Left kidney (tissue), 2 donors: ENCODE data around the gene PDC. TPM values are rescaled to one million over a fixed set of nuclear protein-coding genes. Genes with fewer than 3 reads are reported as not detected.
"Not testable (repeated sequence)": the region's sequence is repeated elsewhere in the genome, so short reads cannot be mapped to it uniquely, and the experiment has no call there.

Experiments
- DNase-seq: peaks from one replicate; pipeline ENCODE4 v3.0.0-alpha.2; 2013
- polyA plus RNA-seq: library from polyadenylated mRNA; unstranded; fragments of 120-200 nt; gene quantifications from one replicate; pipeline ENCODE4 v1.2.1, GENCODE V29; 2013; ENCODE audit not compliant: insufficient read length

Gene PDC
- polyA plus RNA-seq, 1 donor: 0.35 TPM

DNA sequence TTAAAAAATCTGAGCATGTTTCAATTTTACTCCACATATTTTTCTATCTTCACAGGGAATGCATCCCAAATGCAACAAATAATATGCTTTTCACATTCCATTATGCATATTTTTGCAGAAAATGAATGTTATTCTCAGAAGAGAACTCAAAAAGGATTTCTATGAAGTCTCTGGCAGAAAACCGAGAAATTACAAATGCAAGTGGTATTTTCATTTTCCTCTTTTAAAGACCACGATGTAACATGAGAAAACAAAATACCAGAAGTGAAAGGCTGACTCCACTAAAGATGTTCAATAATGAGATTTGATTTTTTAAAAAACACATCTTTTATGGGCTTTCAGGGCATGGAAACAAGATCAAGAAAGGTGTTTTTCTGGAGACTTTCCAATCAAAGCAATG, 5.0 kb upstream of the PDC start:
- DNase-seq: no peak

DNA sequence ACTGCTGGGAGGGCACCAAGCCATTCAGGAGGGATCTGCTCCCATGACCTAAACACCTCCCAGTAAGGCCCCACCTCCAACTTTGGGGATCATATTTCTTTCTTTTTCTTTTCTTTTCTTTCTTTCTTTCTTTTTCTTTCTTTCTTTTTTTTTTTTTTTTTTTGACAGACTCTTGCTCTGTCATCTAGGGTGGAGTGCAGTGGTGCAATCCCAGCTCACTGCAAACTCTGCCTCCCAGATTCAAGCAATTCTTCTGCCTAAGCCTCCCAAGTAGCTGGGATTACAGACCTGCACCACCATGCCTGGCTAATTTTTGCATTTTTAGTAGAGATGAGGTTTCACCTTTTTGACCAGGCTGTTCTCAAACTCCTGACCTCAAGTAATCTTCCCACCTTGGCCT, 4.6 kb upstream of the PDC start:
- DNase-seq: not testable (repeated sequence)

DNA sequence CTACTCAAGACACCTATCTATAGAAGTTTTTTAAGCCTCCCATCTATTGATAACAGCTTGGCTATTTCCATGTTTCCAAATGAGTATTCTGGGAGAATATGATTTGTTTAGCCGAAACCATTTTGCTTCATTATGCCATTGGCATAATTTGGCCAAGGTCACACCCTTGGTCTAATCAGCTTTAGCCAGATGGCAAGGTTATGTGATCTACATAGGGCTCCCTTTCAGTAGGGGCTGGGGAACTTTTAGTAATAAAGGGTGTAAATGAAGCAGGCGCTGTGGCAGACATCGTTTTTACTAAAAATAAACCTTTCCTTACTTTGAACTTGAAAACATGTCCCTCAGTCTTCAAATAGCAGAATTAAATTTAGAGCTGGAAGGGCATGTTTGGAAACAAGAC, 3.0 kb upstream of the PDC start:
- DNase-seq: no peak

DNA sequence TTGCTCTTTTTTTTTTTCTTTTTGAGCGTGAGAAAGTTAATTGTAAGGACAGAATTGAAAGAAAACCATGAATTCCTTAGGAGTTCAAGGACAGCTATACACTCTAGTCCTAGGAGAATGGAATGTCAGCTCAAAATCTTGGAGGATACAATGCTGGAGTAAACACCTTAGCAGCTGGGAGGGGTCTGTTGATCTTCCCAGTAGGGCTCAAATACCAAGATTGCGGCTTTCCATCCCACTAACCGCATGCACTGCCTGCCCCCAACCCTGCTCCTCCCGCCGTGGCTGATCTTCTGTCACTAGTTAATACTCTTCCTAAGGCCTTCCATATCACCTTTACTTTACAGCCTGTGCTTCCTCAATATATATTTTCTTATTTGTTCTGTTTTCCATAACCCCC, 2.6 kb upstream of the PDC start:
- DNase-seq: no peak

DNA sequence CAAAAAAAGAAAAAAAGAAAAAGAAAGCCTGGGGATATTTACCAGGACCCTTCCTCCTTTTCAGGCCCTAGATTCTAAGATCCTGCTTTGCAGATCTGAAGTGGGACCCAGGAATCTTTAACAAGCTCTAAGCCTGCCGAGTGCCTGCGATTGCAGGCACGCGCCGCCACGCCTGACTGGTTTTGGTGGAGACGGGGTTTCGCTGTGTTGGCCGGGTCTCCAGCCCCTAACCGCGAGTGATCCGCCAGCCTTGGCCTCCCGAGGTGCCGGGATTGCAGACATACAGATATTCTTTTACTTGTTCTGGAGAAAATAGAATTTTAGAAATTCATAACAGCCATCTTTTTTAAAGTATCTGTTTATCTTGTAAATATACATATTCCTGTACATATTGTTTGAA, 1.8 kb downstream of the PDC start:
- not testable (repeated sequence) for DNase-seq

DNA sequence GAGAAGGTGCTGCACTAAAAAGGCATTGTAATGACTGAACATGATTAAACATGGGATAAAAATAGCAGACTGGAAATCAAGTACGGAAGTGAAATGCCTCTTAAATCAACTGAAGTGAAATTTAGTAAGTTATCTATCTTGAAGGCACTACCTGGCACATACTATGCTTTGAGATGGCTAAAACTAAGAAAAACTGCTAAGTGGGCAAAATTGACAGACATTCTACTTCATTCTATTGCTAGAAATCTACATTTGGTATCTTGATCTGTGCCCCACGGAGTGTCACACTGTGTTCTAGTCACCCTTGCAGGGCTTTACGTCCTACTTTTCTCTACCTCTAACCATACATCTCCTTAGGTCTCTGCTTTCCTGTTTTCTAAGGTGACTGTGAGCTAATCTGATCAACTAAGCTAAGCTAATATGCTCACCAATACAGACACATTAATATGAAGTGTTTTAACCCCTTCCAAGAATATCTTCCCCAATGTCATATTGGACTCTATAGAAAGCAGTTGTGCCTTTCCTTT, 4.1 kb downstream of the PDC start:
- DNase-seq: no peak

DNA sequence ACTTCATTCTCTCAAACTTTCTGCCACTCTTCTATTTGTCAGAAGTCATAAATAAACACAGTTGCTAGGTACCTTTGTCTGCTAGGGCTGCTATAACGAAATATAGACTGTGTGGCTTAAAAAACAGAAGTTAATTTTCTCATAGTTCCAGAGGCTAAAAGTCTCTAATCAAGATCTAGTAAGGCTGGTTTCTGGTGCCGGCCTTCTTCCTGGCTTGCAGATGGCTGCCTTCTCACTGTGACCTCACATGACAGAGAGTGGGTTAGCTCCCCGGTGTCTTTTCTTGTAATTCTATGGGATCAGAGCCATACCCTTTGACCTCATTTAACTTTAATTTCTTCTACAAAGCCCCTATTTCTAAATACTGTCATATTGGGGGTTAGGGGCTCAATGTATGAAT, 5.9 kb downstream of the PDC start:
- no peak for DNase-seq

DNA sequence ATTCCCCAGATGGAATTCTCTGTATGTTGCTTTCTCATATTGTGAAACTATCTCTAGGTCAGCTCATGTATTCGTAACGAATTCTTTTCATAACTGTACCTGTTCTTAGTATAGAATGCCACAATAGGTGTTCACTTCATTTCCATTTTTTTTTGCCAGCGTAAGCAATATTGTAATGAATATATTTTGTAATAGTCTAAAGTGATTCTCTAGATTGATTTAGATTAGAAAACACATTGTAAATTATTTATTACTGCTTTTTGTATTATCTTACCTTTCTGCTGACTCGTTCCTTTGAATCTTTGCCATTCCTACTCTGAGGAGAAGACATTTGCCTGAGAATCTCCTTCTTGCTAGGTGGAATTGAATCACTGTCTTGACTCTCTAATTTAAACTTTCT, 14.8 kb downstream of the PDC start:
- no peak for DNase-seq

DNA sequence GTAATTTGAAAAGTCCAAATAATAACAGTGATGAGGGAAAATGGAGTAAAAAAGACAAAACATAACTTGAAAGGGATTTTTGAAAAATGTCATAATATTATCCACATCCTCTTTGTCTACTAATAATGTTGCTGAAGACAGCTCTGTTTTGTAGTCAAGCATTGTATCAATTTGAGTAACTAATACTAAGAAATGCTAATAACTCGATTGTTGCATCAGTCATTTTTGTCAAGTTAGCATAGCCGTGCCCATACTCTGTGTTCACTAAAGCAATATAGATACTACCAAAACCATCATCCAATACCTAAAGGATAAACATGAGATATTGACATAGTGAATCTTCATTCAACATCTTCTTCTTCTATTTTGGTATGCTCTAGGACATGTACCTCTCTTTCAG, 17.3 kb downstream of the PDC start:
- no peak for DNase-seq

DNA sequence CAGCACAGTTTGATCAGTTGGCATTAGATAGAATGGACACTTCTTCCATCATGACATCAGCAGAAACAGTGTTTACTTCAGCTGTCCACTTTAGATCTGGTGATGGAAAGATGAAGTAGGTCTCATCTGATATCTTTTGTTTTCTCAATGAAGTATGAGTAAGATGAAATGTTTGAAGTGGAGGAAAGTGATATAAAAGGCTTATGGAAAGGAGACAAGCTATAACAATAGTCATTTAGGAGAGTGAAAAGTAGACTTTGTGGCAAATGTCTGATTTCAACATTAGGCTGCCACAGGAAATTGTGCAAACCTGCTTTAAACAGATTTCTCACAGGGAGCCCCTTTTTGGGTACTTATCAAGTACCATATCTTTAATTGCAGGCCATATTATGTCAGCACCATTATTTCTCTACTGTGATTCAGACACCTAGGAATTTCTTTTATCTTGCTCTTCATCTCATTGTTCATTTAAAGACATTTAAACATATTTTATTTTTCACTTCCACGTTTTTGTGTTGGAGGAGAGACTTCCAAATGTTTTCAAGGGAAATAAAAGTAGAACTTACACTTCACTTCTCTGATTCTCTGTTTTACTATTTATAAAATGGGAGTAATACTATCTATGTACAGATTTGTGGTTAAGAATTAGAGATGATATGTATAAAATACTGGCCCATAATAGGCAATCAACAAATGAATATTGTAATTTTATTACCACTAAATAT, 18.1 kb downstream of the PDC start:
- no peak for DNase-seq

DNA sequence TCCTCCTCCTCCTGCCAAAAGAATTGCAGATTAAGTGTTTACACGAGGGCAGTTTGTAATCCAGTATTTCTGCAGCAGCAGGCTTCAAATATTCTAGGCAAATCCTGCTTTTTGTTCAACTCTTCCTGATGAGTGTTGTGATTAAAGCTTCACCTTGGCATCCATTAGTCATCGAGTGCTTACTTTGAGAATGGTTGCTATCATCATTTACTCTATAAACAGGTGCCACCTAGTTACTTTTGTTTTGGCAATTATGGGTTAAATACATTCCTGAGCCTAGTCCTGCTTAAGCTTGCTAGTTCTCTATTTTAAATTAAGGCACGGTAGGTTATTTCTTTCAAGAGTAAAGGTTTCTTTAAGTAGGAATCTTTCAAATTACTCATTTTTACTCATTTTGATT, 20.3 kb downstream of the PDC start:
- DNase-seq: no peak

DNA sequence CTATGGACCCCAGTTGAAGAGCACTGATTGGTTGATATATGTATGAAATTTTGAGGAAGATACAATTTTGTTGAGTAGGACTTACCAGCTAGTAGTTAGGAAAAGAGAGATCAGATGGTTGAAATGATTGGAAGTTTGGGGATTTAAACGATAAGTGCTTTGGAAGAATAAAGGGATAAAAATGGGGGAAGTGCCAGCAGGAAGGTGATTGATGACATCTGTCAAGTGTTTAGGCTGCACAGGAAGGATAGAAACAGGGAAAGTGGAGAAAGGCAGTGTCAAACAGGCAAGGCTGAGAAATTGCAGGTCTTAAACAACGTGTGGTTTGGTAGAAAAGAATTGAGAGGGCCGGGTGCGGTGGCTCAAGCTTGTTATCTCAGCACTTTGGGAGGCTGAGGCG, 22.3 kb downstream of the PDC start:
- no peak for DNase-seq

DNA sequence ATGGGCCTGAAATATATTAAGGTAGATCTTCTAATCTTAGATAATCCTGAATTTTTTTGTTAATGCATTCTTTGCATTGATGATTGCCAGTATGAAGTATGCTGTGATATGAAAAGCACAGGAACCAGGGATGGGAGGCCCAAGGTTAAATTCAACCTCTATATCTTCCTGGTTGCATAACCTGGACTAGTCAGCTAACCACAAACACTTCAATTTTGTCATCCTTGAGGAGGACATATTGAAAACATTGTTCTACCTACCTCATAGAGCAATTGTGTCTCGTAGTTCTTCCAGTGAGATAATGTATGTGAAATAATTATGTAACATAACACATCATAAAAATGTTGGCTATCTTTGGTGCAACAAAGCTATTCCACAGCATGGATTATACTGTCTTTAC, 25.6 kb downstream of the PDC start:
- DNase-seq: no peak

DNA sequence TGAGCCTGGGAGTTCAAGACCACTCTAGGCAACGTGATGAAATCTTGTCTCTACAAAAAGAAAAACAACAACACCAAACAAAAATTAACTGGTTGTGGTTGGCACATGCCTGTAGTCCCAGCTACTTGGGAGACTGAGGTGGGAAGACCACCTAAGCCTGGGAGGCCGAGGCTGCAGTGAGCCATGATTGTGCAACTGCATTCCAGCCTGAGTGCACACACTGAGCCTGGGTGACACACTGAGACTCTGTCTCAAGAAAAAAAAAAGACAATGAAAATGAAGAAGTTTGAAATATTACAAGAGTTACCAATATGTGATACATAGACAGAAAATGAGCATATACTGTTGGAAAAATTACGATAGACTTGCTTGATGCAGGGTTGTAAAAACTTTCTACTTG, 31.9 kb downstream of the PDC start:
- DNase-seq: no peak

DNA sequence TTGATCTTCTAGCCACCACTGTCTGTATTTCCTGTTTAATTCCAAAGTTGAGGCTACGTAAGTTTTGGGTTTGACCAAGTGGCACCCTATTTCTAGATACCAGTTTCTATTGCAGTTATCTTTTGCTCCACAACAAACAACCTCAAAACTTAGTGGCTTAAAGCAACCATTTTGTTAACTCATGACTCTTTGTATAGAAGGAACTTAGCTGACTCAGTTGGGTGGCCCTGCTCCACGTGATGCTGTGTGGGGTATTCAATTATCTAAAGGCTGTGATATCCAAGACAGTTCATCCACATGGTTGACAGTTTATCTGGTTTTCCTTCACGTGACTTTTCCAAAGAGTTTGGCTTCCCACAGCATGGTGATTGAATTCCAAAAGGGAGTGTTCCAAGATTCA, 34.8 kb downstream of the PDC start:
- no peak for DNase-seq

DNA sequence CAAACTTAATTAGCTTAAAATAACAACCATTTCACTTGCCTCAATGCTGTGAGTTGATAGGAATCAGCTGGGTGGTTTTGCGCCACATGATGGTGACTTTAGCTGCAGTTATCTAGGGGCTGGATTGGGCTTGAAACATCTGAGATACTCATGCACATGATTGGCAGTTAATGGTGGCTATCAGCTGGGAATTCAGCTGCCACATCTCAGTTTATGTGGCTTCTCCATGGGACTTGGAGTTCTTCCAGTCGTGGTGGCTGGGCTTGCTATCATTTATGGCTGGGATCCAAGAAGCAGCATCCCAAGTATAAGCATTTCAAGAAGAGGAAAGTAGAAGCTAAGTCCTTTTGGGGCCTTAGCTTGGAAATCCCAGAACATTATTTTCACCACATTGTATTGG, 36.4 kb downstream of the PDC start:
- no peak for DNase-seq

DNA sequence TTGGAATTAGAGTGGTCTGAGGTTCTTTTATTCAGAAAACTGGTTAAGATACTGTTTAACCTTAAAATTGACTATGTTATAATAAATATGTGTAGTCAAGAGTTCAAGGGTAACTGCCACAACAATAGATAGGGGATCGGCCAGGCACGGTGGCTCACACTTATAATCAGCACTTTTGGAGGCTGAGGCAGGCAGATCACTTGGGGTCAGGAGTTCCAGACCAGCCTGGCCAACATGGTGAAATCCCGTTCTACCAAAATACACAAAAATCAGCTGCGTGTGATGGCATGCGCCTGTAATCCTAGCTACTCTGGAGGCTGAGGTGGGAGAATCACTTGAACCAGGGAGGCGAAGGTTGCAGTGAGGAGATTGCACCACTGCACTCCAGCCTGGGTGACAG, 39.5 kb downstream of the PDC start:
- no peak for DNase-seq

DNA sequence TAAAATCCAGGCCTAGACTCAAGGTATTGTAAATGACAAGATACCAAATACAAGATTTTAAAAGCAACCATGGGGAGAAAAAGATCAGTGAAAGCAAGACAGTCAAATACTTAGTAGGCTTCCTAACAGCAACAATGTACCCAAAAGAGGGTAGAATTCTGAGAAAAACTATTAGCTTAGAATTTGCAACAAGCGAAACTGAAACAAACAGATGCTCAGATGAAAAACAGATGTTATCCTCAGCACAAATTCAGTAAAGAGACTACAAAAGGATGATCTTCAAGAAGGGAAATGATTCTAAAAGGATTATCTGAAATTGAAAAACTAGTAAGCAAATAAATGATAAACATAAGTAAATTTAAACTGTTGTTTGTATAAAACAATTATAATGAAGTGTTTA, 40.0 kb downstream of the PDC start:
- DNase-seq: no peak

DNA sequence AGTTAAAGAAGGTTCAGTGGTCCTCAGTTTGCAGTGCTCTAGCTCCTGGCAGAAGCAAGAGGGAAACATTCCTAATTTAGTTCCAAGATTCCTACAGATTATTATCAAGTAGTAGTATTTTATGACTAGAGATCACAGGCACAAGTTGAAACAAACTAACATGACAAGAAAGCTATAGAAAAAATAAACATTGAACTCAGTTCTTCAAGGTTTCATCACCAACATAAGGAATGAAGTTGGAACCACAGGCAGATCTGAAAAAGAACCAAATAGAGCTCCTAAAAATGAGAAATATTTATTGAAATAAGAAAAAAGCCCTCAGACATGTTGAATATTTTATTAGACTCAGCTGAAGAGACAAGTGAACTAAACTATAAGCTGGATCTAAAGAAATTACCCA, 40.6 kb downstream of the PDC start:
- no peak for DNase-seq

DNA sequence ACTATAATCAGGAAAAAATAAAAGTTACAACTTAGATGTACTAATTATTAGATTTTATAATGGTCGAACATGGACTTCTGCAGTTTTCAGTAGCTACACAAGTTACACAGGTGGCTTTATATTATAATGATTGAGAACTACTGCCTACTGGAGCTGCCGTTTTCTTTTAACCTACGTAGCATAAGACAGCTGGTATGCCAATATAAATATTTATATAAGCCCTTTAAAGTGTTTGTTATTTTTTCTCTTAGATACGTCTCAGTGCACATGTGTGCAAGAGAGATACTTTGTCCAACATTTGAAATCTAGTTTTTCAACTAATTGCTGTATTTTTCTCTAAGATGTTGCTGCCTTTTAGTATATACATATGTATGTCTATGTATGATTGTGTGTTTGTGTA, 42.4 kb downstream of the PDC start:
- DNase-seq: no peak

DNA sequence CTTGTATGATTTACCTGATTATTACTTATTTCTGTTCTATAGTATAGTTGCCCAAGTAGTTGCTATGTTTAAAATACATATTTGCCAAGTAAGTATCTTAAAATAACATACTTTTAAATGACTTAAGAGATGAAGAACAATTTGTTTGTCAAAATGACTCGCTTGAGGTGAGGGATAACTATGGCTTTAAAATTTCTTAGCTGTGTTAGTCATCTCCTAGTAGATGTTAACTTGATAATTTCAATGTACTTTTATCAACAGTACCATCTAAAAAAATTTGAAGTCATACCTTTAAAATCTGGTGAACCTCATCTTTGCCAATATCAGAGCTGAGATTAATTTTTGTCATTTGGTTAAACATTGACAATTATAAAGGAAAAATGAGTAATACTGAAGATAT, 47.6 kb downstream of the PDC start:
- DNase-seq: no peak

DNA sequence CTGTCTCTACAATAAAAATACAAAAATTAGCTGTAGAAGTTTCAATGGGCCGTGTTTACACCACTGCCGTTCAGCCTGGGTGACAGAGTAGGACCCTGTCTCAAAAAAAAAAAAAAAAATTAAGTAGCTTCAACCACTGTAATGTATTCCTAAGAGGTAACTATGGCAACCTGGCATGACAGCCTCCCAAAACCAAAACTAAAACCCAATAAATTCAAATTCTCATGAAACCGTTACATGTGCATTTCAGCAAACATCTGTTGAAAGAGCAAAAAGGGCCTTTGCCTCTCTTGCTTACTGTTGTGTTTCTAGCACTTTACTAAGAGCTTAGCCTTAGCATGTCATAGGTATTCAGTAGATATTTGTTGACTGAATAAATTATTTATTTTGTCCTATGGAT, 51.8 kb downstream of the PDC start:
- DNase-seq: no peak

DNA sequence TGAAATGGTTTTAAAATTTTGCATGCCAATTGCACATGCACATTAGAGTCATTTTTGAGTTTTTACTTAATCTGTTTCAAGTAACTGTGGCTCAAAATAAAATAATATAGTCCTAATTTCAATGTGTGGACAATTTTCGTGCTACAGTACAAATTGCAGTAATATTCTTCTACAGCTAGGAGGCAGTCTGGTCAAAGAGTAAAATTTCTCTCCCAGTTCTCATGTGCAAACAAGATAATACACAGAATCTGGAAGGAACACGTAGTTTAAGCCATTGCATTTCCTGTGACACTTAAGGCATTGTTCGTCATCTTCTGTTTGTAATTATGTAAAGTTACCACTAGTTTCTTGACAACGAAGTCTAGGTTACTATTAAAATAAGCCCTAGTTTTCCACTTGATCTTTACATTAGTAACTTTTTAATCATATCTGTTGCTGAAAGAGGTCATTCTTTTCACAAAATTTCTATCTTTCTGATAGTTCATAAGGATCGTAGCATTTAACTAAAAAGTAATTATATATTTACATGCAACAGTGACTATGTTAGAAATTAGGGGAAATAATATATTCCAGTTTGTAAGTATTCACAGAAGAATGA, 56.4 kb downstream of the PDC start:
- DNase-seq: peak; percentile 11

DNA sequence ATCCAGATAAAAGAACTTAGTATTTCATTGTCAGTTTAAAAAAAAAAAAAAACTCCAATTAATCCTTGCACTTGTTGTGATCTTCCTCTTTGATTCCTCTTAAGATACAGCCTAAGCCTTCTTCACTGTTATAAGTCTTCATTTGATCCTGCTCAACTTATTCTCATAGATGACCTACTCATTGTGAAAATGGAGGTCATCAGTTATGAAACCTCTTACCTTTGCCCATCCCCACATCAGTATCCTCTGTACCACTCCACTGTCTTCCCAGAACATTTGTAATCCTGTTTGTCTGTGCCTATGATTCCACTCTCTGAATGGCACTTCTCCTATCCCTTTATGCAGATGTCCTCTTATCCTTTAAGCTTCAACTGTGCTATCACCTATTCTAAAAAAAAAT, 57.3 kb downstream of the PDC start:
- DNase-seq: no peak
